GM21619 (cell line): Measurements from ENCODE around the gene SHROOM2.

Experiments
- ATAC-seq: cut with Tn5 transposase; IDR thresholded peaks from one replicate; pipeline ENCODE4 v1.9.1; 2021; ENCODE audit not compliant: unreplicated experiment

SHROOM2 gene

DNA sequence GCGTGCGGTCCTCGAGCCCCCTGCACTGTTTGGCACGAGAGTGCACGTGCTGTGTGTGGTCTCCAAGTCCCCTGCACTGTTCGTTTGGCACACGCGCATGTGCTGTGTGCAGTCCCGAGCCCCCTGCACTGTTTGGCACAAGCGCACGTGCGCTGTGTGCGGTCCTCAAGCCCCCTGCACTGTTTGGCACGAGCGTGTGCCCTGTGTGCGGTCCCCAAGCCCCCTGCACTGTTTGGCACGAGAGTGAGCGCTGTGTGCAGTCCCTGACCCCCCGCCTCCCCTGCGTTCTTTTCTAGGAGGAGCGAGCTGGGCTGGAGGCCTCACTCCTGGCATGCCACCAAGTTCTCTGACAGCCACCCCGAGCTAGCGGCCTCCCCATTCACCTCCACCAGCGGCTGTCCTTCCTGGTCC is 104.5 kb downstream of the SHROOM2 start:
- no peak for ATAC-seq

DNA sequence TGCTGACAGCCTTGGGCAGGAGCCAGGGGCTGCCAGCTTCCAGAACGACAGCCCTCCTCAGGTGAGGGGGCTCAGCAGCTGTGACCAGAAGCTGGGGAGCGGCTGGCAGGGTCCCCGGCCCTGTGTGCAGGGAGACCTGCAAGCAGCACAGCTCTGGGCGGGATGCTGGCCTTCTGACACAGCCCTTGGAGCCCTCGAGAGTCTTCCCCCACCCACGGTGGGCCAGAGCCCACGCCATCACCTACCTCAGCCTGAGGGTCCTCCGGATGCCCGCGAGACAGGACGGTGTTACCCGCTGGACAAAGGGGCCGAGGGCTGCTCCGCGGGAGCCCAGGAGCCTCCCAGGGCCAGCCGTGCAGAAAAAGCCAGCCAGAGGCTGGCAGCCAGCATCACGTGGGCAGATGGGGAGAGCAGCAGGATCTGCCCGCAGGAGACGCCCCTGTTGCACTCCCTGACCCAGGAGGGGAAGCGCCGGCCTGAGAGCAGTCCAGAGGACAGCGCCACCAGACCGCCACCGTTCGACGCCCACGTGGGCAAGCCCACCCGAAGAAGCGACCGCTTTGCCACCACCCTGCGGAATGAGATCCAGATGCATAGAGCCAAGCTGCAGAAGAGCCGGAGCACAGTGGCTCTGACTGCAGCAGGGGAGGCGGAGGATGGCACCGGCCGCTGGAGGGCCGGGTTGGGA is 109.1 kb downstream of the SHROOM2 start:
- no peak for ATAC-seq

GRCh38 chrX:9897761-9898161 is 111.5 kb downstream of the SHROOM2 start:
- no peak for ATAC-seq

DNA sequence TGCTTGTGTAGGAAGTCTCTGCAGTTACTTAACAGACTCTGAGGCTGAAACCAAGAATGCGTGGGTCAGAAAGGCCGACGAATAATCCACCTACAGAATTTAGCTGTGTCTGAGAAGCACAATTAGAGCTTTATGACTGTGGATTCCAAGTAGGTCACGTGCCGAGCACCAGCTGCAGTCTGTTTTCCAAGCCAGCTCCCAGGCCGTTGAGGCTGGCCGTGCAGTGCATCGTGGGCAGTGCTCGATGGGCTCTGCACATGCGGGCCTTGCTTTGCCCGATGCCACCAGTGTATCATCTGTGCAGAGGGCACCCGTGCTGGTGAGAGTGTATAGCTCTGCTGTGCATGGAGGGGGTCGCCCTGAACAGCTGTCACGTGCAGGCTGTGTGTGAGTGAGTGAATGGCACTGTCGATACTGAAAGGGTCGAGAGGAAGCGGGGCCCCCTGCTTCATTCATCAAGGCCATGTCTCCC is 113.4 kb downstream of the SHROOM2 start:
- ATAC-seq: no peak

DNA sequence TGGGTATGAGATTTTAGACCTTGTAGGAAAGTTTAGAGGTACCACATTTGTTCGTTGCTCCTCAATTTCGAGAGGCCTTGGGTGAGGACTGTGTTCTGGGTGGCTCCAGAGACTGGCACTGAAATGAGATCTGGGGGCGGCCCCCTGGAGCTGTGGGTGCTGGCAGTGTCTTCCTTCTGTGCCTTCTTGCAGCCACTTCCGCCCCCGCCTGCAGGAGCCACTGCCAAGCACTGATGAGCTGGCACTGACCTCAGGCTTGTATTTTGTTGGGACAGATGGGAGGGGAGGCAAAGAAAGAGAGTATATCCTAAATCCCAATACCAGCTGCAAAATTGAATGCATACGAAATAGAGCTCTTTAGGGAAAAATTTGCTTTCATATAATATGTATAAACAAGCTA is 116.4 kb downstream of the SHROOM2 start:
- ATAC-seq: no peak

- ATAC-seq: no peak
These were observed 116.9 kb downstream of the SHROOM2 start for GRCh38 chrX:9903146-9903545.

DNA sequence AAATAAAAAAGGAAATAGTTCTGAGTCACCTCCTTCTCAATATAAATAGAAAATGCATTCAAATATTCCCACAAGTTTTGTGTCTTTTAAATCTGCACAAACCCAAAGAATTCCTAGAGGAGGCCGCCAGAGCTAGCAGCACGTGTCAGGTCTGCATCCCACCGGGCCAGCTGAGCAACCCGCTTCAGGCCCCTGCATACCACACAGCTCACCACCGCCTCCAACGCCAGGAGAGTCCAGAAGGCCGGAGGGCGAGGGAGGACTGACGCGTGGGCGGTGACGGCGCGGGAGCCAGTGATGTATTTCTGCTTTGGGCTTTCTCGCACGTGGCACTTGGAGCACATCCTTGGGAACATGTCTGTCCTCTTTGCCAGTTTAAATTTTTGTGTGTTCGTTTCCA is 119.1 kb downstream of the SHROOM2 start:
- no peak for ATAC-seq

- ATAC-seq: no peak
These were observed 119.5 kb downstream of the SHROOM2 start for GRCh38 chrX:9905721-9906120.

GRCh38 chrX:9906919-9907318 is 120.7 kb downstream of the SHROOM2 start:
- no peak for ATAC-seq

- no peak for ATAC-seq
These were observed 121.6 kb downstream of the SHROOM2 start for GRCh38 chrX:9907645-9908387.

DNA sequence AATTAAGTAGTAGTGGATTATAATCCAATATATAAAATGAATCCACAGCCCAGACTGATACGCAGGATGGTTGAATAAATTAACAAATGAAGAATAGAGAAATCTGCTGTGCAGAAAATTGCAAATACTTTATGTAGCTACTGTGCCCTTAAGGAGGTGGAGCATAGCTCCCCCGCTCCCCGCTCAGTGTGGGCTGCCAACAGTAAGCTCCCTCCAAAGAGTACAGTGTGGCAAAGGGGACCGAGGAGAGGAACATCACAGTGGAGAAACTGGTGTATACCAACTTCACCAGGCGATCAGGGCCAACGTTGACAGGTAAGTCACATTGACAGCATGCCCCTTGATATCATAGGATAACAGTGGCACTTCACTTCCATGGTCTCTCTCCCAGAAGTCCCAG is 123.0 kb downstream of the SHROOM2 start:
- no peak for ATAC-seq

DNA sequence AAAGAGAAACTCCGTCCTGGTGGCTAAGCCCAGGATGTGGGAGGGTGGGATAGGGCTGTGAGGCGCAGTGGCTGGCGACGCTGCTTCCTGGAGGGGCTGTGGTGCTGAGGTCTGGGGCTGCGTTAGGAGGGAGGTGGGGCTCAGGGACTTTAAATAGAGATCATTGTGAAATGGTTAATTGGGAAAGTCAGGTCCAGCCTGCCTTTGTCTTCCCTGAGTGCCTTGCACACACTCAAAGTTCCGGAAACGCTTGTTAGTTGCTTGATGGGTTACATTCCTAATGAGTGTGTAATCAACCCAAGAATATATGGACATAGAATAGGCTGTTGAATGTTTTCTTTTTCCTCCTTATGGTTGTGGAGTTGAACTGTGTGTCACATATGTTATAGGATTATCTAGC is 125.3 kb downstream of the SHROOM2 start:
- ATAC-seq: no peak

DNA sequence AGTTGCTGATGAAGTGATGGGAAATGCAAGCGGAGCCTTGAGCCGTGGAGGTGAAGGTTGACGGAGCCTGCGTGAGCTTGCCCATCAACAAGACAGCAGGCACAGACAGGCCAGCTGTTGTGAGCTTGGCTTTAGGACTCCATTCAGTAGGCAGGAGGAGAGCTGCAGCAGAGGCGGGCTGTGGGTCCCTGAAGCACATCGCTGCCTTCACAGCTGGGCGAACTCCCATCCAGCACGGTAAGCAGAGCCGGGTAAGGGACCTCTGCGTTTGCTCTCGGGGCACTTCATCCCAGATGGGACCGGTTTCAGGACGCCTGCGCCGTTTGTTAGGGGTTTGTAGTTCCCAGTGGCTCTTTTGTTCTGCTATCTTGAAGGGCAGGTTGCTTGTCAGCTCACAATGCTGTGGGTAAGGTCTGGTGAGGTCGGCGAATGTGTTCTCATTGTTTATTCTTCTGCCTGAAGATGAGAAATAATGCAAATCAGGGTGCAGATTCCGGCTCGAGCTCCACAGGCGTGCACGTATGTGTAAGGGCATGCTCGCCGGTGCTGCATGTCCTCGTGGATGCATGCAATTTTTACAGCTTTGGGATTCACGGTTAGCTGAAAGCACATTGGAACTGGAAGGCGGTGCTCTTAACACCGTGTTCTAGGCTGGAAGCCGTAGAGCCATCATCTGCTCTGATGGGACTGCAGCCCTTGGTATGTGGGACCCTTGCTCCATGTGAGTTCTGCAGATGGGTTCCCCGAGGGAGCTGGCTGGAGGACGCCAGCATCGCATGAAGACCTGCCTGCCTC is 126.3 kb downstream of the SHROOM2 start:
- ATAC-seq: no peak

- no peak for ATAC-seq
These were observed 126.9 kb downstream of the SHROOM2 start for GRCh38 chrX:9913146-9913433.

GRCh38 chrX:9917861-9918260 is 131.6 kb downstream of the SHROOM2 start:
- ATAC-seq: no peak

DNA sequence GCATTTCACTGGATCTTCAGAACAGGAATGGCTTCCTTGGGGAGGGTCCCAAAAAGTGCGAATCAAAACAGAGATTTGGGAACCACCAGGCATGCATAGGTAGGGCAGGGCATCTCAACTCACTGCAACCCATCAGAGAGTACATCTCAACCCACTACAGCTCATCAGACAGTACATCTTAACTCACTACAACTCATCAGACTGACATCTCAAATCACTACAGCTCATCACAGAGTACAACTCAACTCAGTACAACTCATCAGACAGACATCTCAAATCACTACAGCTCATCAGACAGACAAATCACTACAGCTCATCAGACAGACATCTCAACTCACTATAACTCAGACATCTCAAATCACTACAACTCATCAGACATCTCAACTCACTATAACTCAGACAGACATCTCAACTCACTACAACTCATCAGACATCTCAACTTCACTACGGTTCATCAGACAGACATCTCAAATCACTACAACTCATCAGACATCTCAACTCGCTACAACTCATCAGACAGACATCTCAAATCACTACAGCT is 133.5 kb downstream of the SHROOM2 start:
- ATAC-seq: no peak

- ATAC-seq: no peak
These were observed 135.2 kb downstream of the SHROOM2 start for GRCh38 chrX:9921407-9921806.

DNA sequence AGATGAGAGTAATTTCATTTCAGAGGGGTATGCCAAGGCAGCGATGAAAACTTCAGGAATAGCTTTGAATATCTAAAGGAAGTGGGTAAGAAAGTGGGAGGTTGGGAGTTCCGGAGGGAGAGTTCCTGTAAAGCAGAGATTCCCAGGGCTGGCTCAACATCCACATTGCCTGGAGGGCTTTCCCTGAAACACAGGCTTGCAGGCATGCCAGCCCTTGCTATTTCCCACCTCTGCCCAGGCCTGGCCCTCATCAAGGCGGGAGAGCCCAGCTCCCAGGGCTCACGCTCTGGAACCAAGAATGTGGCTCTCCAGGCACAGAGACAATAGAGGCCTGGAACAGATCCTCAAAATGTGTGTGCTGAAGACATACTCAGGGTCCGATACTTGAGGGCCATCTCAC is 137.1 kb downstream of the SHROOM2 start:
- no peak for ATAC-seq

DNA sequence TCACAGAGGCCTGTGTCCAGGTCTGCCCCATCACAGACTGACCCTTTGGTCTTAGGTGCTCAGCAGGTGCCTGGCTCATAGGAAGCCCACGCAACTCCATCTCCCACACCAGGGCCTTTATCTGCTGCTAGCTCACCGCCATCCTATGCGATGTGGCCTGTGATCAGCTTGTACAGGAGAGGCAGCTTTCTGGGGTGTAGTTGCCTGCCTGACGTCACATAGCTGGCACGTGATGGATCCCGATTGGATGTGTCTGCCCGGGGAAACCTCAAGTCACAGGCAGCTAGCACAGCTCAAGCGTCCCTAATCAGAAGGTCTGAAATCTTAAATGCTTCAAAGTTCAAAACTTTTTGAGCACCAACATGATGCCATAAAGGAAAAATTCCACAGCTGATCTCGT is 139.8 kb downstream of the SHROOM2 start:
- no peak for ATAC-seq

- ATAC-seq: no peak
These were observed 141.7 kb downstream of the SHROOM2 start for GRCh38 chrX:9927698-9928482.

DNA sequence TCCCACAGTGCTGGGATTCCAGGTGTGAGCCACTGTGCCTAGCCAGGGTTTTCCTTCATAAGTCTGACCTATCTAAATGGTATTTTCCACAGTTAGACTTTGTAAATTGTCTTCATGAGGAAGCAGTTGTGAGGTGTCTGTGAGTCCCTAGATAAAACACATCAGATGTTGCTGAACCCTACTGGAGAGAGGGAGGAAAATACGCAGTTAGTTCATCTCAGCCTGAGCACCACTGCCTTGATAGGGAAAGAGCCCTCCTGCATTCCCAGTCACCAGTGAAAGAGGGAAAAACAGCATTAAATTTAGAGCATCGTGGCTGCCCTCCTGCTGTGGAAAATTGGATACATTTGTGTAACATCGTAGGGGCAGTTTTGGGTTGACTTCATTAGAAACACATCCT is 149.2 kb downstream of the SHROOM2 start:
- ATAC-seq: no peak
